ENCODE results near the gene INS.
"Not testable (repeated sequence)": the region's sequence is repeated elsewhere in the genome, so short reads cannot be mapped to it uniquely, and the experiment has no call there.

The INS gene

GRCh38 chr11:2197771-2198520 is 36.9 kb upstream of the INS start:
- Histone ChIP-seq H3K27ac (ENCODE audit: low read depth, low read length) (no peak overlapping the region), H3K4me1 (ENCODE audit: control insufficient read depth, insufficient read depth, low read length) (no peaks in the 10 kb centered on the region), H3K36me3 (ENCODE audit: control insufficient read depth, insufficient read depth, low read length) (no peaks in the 10 kb centered on the region), H3K9me3 (ENCODE audit: control insufficient read depth, insufficient read depth, low read depth, low read length) (no peaks in the 10 kb centered on the region), H3K4me3 (ENCODE audit: low read depth, low read length) (no peak overlapping the region), H3K27me3 (ENCODE audit: control insufficient read depth, insufficient read depth, low read length) (peaks cover 15% of the 10 kb centered on the region), H3K9ac (ENCODE audit: low read length) (no peak overlapping the region)

DNA sequence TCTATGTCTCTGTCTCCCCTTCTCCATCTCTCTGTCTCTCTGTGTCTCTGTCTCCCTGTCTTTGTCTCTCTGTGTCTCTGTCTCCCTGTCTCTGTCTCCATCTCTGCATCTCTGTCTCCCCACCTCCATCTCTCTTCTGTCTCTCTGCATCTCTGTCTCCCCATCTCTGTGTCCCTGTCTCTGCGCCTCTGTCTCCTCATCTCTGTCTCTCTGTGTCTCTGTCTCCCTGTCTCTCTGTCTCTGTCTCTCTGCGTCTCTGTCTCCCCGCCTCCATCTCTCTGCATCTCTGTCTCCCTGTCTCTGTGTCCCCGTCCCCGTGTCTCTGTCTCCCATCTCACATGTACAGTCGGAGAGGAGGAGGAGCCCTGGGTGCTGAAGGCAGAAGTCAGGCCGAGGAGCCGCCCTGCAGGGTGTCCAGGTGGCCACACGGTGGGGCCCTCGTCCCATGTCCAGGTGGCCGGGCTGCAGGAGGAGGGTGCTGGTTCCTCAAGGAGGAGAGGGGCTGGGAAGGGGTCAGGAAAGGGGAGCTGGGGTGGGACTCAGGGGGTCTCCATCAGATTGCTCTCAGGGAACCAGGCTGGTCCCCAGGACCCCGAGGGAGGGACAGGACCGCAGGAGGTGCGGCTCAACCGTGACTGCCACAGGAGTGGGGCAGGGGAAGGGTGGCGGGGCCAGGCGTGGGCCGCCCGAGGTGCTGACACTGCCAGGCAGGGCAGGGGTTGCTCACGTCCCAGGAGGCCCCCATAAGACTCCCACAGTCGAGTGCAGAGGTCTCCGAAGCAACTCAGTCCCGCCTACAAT is 36.2 kb upstream of the INS start:
- Histone ChIP-seq H3K4me3 (ENCODE audit: low read depth, low read length) (no peak overlapping the region), H3K27me3 (ENCODE audit: control insufficient read depth, insufficient read depth, low read length) (peaks cover 15% of the 10 kb centered on the region), H3K27ac (ENCODE audit: low read depth, low read length) (no peak overlapping the region), H3K36me3 (ENCODE audit: control insufficient read depth, insufficient read depth, low read length) (no peaks in the 10 kb centered on the region), H3K9ac (ENCODE audit: low read length) (no peak overlapping the region), H3K9me3 (ENCODE audit: control insufficient read depth, insufficient read depth, low read depth, low read length) (no peaks in the 10 kb centered on the region), H3K4me1 (ENCODE audit: control insufficient read depth, insufficient read depth, low read length) (no peaks in the 10 kb centered on the region)

DNA sequence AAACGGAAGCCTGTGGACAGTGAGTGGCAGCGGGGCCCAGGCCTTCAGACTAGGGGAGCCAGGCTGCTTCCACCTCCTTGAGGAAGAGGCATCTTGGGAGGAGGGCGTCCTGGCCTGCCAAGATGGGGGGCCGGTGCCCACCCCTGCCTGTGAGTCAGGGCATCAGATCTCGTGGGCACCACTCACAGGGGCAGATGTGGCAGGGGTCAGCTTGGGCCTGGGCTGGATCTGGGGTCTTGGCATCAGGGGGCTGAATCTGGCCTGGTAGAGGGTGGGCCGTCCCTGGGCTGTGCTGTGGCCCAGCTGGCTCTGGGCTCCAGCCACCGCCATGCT is 34.7 kb upstream of the INS start:
- Histone ChIP-seq H3K4me1 (ENCODE audit: control insufficient read depth, insufficient read depth, low read length) (no peaks in the 10 kb centered on the region), H3K27ac (ENCODE audit: low read depth, low read length) (no peak overlapping the region), H3K27me3 (ENCODE audit: control insufficient read depth, insufficient read depth, low read length) (peaks cover 15% of the 10 kb centered on the region), H3K9ac (ENCODE audit: low read length) (no peak overlapping the region), H3K4me3 (ENCODE audit: low read depth, low read length) (no peak overlapping the region), H3K36me3 (ENCODE audit: control insufficient read depth, insufficient read depth, low read length) (no peaks in the 10 kb centered on the region), H3K9me3 (ENCODE audit: control insufficient read depth, insufficient read depth, low read depth, low read length) (no peaks in the 10 kb centered on the region)

- Histone ChIP-seq H3K9me3 (ENCODE audit: control insufficient read depth, insufficient read depth, low read depth, low read length) (no peaks in the 10 kb centered on the region), H3K27ac (ENCODE audit: low read depth, low read length) (no peak overlapping the region), H3K4me1 (ENCODE audit: control insufficient read depth, insufficient read depth, low read length) (no peaks in the 10 kb centered on the region), H3K36me3 (ENCODE audit: control insufficient read depth, insufficient read depth, low read length) (no peaks in the 10 kb centered on the region), H3K27me3 (ENCODE audit: control insufficient read depth, insufficient read depth, low read length) (peaks cover 15% of the 10 kb centered on the region), H3K9ac (ENCODE audit: low read length) (no peak overlapping the region), H3K4me3 (ENCODE audit: low read depth, low read length) (no peak overlapping the region)
These were observed 34.1 kb upstream of the INS start for GRCh38 chr11:2194877-2195755.

DNA sequence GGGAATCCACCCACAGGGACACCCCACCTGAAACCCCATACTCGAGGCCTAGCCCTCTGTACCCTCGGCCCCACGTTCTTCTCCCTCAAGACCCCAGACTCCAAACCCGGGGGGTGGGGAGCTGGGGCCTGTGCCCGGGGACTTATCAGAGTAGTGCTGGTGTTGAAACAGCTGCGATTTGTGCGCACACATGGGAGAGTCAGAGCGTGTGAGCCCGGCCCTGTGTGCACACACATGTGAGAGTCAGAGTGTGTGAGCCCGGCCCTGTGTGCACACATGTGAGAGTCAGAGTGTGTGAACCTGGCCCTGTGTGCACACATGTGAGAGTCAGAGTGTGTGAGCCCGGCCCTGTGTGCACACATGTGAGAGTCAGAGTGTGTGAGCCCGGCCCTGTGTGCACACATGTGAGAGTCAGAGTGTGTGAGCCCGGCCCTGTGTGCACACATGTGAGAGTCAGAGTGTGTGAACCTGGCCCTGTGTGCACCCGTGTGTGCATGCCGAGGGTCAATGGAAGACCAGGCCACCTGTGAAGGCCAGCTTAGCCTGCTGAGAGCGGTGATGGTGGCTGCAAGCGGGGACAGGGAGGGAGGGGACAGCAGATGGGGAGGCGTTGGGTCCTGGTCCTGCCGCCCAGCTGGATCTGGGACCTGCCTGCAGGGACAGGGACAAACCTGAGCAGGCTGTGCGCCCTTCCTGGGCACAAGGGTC is 33.0 kb upstream of the INS start:
- not testable (repeated sequence) for H3K36me3 ChIP-seq (ENCODE audit: control insufficient read depth, insufficient read depth, low read length); H3K4me1 ChIP-seq (ENCODE audit: control insufficient read depth, insufficient read depth, low read length); H3K4me3 ChIP-seq (ENCODE audit: low read depth, low read length); H3K27ac ChIP-seq (ENCODE audit: low read depth, low read length); H3K9ac ChIP-seq (ENCODE audit: low read length); H3K9me3 ChIP-seq (ENCODE audit: control insufficient read depth, insufficient read depth, low read depth, low read length)
- H3K27me3 ChIP-seq (ENCODE audit: control insufficient read depth, insufficient read depth, low read length) = peaks cover 15% of the 10 kb centered on the region

- Histone ChIP-seq H3K9me3 (ENCODE audit: control insufficient read depth, insufficient read depth, low read depth, low read length) (no peaks in the 10 kb centered on the region), H3K9ac (ENCODE audit: low read length) (no peak overlapping the region), H3K27ac (ENCODE audit: low read depth, low read length) (no peak overlapping the region), H3K36me3 (ENCODE audit: control insufficient read depth, insufficient read depth, low read length) (no peaks in the 10 kb centered on the region), H3K4me1 (ENCODE audit: control insufficient read depth, insufficient read depth, low read length) (no peaks in the 10 kb centered on the region), H3K27me3 (ENCODE audit: control insufficient read depth, insufficient read depth, low read length) (peaks cover 15% of the 10 kb centered on the region), H3K4me3 (ENCODE audit: low read depth, low read length) (no peak overlapping the region)
These were observed 32.3 kb upstream of the INS start for GRCh38 chr11:2193099-2193887.

DNA sequence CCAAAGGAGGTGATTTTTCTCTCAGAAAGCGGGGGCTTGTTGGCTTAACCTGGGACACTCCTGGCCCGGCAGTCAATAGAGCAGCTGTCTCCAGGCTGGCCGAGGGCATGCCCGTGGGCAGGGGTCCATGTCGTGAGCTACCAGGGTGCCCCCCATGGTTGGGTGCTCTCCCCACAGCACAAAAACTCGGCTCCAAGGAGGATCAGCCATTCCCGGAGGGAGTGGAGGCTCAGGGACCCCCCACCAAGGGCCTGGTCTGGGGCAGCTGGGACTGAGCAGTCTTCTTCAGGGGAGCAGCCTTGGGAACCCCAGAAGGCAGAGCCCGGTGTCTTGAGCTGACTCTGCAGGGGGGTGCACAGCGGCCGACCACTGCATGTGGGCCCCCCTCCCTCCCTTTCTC is 31.4 kb upstream of the INS start:
- peaks cover 15% of the 10 kb centered on the region for H3K27me3 ChIP-seq (ENCODE audit: control insufficient read depth, insufficient read depth, low read length)
- H3K9me3 ChIP-seq (ENCODE audit: control insufficient read depth, insufficient read depth, low read depth, low read length) = no peaks in the 10 kb centered on the region
- H3K9ac ChIP-seq (ENCODE audit: low read length) = no peak overlapping the region
- H3K4me1 ChIP-seq (ENCODE audit: control insufficient read depth, insufficient read depth, low read length) = no peaks in the 10 kb centered on the region
- H3K36me3 ChIP-seq (ENCODE audit: control insufficient read depth, insufficient read depth, low read length) = no peaks in the 10 kb centered on the region
- H3K27ac ChIP-seq (ENCODE audit: low read depth, low read length) = no peak overlapping the region
- H3K4me3 ChIP-seq (ENCODE audit: low read depth, low read length) = no peak overlapping the region

DNA sequence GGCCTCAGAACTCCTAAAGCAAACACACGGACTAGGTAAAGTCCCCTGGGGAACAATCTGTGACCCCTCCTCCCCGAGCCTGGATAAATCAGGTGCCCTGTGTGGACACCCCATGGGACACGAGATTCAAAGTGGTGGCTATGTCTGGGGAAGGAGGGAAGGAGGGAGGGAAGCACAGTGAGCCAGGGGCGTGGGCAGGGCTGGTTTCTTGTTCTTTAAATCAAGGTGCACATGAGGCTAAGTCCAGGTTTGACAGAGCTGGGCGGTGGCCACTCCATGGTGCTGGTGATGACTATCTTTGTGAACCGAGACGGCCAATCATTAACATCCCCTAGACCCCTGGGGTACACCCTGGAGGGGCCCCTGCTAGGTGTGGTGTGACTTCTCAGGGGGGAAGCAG is 30.9 kb upstream of the INS start:
- H3K36me3 ChIP-seq (ENCODE audit: control insufficient read depth, insufficient read depth, low read length) = no peaks in the 10 kb centered on the region
- H3K4me1 ChIP-seq (ENCODE audit: control insufficient read depth, insufficient read depth, low read length) = no peaks in the 10 kb centered on the region
- no peak overlapping the region for H3K27ac ChIP-seq (ENCODE audit: low read depth, low read length)
- no peak overlapping the region for H3K9ac ChIP-seq (ENCODE audit: low read length)
- H3K9me3 ChIP-seq (ENCODE audit: control insufficient read depth, insufficient read depth, low read depth, low read length) = no peaks in the 10 kb centered on the region
- H3K27me3 ChIP-seq (ENCODE audit: control insufficient read depth, insufficient read depth, low read length) = peaks cover 12% of the 10 kb centered on the region
- no peak overlapping the region for H3K4me3 ChIP-seq (ENCODE audit: low read depth, low read length)

DNA sequence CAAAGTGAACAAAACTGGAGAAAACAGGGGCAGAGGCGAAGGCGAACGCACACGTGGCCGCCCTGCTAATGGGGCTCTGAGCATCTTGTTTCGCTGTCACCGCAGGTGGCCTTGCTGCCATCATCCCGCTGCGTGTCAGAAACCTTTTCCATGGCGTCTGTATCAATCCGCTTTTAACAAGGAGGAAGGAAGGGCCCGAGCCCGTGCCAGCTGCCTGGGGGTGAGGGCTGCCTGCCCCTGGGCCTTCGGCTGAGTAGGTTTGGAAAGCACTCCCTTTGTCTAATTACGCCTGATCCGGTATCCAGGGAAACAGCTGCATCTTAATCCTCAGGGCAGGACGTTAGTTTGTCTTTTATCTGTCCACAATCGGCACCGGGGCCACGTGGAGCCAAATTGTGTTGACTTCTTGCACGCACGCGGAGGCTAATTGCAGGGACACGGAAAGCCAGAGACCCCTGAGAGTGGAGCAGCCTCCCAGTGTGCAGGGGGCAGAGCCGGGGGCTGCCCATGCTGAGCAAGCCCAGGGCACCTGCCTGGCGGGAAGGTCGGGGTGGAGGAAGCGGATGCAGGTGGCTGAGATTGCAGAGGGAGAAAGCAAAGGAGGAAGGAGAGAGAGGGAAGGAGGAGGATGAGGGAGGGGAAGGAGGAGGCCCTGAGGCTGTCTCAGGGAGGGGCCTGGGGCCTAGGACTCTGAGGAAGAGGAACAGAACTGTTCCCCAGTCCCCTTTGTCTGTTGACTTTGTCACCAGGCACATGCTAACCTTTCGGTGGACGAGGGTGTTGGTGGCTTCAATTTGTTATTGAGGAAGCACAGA is 29.9 kb upstream of the INS start:
- H3K4me3 ChIP-seq (ENCODE audit: low read depth, low read length) = no peak overlapping the region

More for the DNA sequence above, 29.9 kb upstream of the INS start:
- H3K9me3 ChIP-seq (ENCODE audit: control insufficient read depth, insufficient read depth, low read depth, low read length) = no peaks in the 10 kb centered on the region
- no peak overlapping the region for H3K9ac ChIP-seq (ENCODE audit: low read length)
- no peaks in the 10 kb centered on the region for H3K36me3 ChIP-seq (ENCODE audit: control insufficient read depth, insufficient read depth, low read length)
- no peaks in the 10 kb centered on the region for H3K4me1 ChIP-seq (ENCODE audit: control insufficient read depth, insufficient read depth, low read length)
- H3K27me3 ChIP-seq (ENCODE audit: control insufficient read depth, insufficient read depth, low read length) = peaks cover 2% of the 10 kb centered on the region; the same call in 1 of the 2 replicates
- no peak overlapping the region for H3K27ac ChIP-seq (ENCODE audit: low read depth, low read length)
